IMR-90 (cell line): ENCODE results near the gene PERM1. TPM values are rescaled to one million over a fixed set of nuclear protein-coding genes. Genes with fewer than 3 reads are reported as not detected.

Experiments used
- ATAC-seq: fragments of 200-7000 bp; cut with Tn5 transposase; 2 replicates; pipeline ENCODE4 v1.9.1; 2020; ENCODE audit warnings: low read depth, mild to moderate bottlenecking, moderate library complexity
- BruUV-seq: library from RNA; stranded (reverse); fragments of 400-500 nt; replicated peaks from 2 replicates; lab custom pipeline; 2021; lab: Mats Ljungman, UMichigan
- CTCF ChIA-PET: fragments of 300-600 bp; formaldehyde crosslinking; extraction: SDS; loops from one replicate; lab custom pipeline; 2021; ENCODE audit warnings: antibody characterized with exemption; lab: Yijun Ruan, JAX
- POLR2A ChIA-PET: fragments of 300-600 bp; sonication (Branson Sonifier 250); formaldehyde crosslinking; loops from one replicate; lab custom pipeline; 2022; ENCODE audit warnings: antibody characterized with exemption; ENCODE audit not compliant: unreplicated experiment; lab: Charles Lee
- DNase-seq: peaks from one replicate; pipeline ENCODE4 v3.0.0; 2013
- H2AFZ ChIP-seq: replicated peaks from 2 replicates; pipeline ENCODE3; 2013; ENCODE audit warnings: low read length, mild to moderate bottlenecking; ENCODE audit not compliant: poor library complexity
- H2AK5ac ChIP-seq: 2 replicates; pipeline ENCODE4 v1.6.1; 2013; ENCODE audit warnings: low read depth, low read length, inconsistent platforms
- H2AK9ac ChIP-seq: replicated peaks from 2 replicates; pipeline ENCODE3; 2013; ENCODE audit warnings: mild to moderate bottlenecking, low read depth, low read length, moderate library complexity; ENCODE audit not compliant: poor library complexity
- H2BK120ac ChIP-seq: 2 replicates; pipeline ENCODE4 v1.6.1; 2013; ENCODE audit warnings: low read depth, low read length, inconsistent platforms
- H2BK15ac ChIP-seq: 3 replicates; pipeline ENCODE4 v1.6.1; 2013; ENCODE audit warnings: low read depth, low read length, inconsistent platforms
- H2BK20ac ChIP-seq: 2 replicates; pipeline ENCODE4 v1.6.1; 2013; ENCODE audit warnings: low read depth, mild to moderate bottlenecking, inconsistent platforms, low read length, moderate library complexity
- H2BK5ac ChIP-seq: 2 replicates; pipeline ENCODE4 v1.6.1; 2013; ENCODE audit warnings: mild to moderate bottlenecking, low read depth, low read length, inconsistent platforms; ENCODE audit not compliant: poor library complexity, severe bottlenecking
- H3K14ac ChIP-seq: replicated peaks from 2 replicates; pipeline ENCODE4 v1.6.1; 2013; ENCODE audit warnings: low read depth, low read length, inconsistent platforms
- H3K18ac ChIP-seq: 2 replicates; pipeline ENCODE4 v1.6.1; 2013; ENCODE audit warnings: low read depth, low read length, control low read depth
- H3K23ac ChIP-seq: 2 replicates; pipeline ENCODE4 v1.6.1; 2013; ENCODE audit warnings: low read depth, low read length, inconsistent platforms
- H3K27ac ChIP-seq: 2 replicates; pipeline ENCODE4 v1.5.1; 2013; ENCODE audit warnings: mild to moderate bottlenecking, control low read depth, low read length; ENCODE audit not compliant: insufficient read depth
- H3K27me3 ChIP-seq: 2 replicates; pipeline ENCODE4 v1.6.1; 2013; ENCODE audit warnings: low read length; ENCODE audit not compliant: control insufficient read depth, insufficient read depth
- H3K36me3 ChIP-seq: 2 replicates; pipeline ENCODE4 v1.6.1; 2013; ENCODE audit warnings: low read length, mixed read lengths; ENCODE audit not compliant: control insufficient read depth, insufficient read depth
- H3K4ac ChIP-seq: 2 replicates; pipeline ENCODE4 v1.6.1; 2013; ENCODE audit warnings: low read depth, low read length, inconsistent platforms
- H3K4me1 ChIP-seq: 2 replicates; pipeline ENCODE4 v1.6.1; 2013; ENCODE audit warnings: low read length, mixed read lengths; ENCODE audit not compliant: control insufficient read depth, insufficient read depth
- H3K4me2 ChIP-seq: 2 replicates; pipeline ENCODE4 v1.6.1; 2013; ENCODE audit warnings: low read depth, mild to moderate bottlenecking, control low read depth, low read length, moderate library complexity
- H3K4me3 ChIP-seq: 2 replicates; pipeline ENCODE4 v1.5.1; 2013; ENCODE audit warnings: low read depth, mild to moderate bottlenecking, control low read depth, low read length, moderate library complexity; ENCODE audit not compliant: insufficient read depth
- H3K56ac ChIP-seq: 2 replicates; pipeline ENCODE4 v1.6.1; 2013; ENCODE audit warnings: low read length, inconsistent platforms; ENCODE audit not compliant: insufficient read depth; ENCODE audit errors: extremely low read depth
- H3K79me1 ChIP-seq, 2 experiments: 2 replicates each; pipeline ENCODE4 v1.6.1; 2013; ENCODE audit warnings: low read length in 2 of 2, inconsistent platforms in 1 of 2, low read depth in 1 of 2
- H3K9ac ChIP-seq: 2 replicates; pipeline ENCODE4 v1.6.1; 2013; ENCODE audit warnings: low read depth, low read length, control low read depth
- H3K9me1 ChIP-seq: 2 replicates; pipeline ENCODE4 v1.6.1; 2013; ENCODE audit warnings: low read length, inconsistent platforms; ENCODE audit not compliant: insufficient read depth
- H3K9me3 ChIP-seq: 2 replicates; pipeline ENCODE4 v1.6.1; 2013; ENCODE audit warnings: low read length; ENCODE audit not compliant: control insufficient read depth, insufficient read depth
- H4K20me1 ChIP-seq: 2 replicates; pipeline ENCODE4 v1.6.1; 2013; ENCODE audit warnings: low read length, inconsistent platforms; ENCODE audit not compliant: insufficient read depth
- H4K5ac ChIP-seq: 2 replicates; pipeline ENCODE4 v1.6.1; 2013; ENCODE audit warnings: mild to moderate bottlenecking, low read depth, low read length, control low read depth
- H4K8ac ChIP-seq, 2 experiments: 2 replicates each; pipeline ENCODE4 v1.6.1; 2013; ENCODE audit warnings: low read depth in 2 of 2, low read length in 2 of 2, control low read depth in 1 of 2, inconsistent platforms in 1 of 2
- H4K91ac ChIP-seq: 2 replicates; pipeline ENCODE4 v1.6.1; 2013; ENCODE audit warnings: low read depth, low read length, inconsistent platforms; ENCODE audit not compliant: insufficient read depth
- BHLHE40 ChIP-seq: fragments of 150-350 bp; IDR thresholded peaks from 2 replicates; pipeline ENCODE4 v1.6.1; 2016; ENCODE audit warnings: mild to moderate bottlenecking, low read depth, low read length
- CEBPB ChIP-seq: IDR thresholded peaks from 2 replicates; pipeline ENCODE4 v1.6.1; 2012; ENCODE audit warnings: low read depth, low read length, improper control_type of control experiment
- CHD1 ChIP-seq: IDR thresholded peaks from 2 replicates; pipeline ENCODE4 v1.6.1; 2012; ENCODE audit warnings: low read depth, low read length, improper control_type of control experiment
- ELK1 ChIP-seq: fragments of 150-350 bp; IDR thresholded peaks from 2 replicates; pipeline ENCODE4 v1.6.1; 2016; ENCODE audit warnings: low read depth, mild to moderate bottlenecking, low read length, moderate library complexity, borderline replicate concordance
- FOS ChIP-seq: fragments of 150-350 bp; IDR thresholded peaks from 2 replicates; pipeline ENCODE4 v1.6.1; 2016; ENCODE audit warnings: low read depth, low read length
- MAFK ChIP-seq: IDR thresholded peaks from 2 replicates; pipeline ENCODE4 v1.6.1; 2012; ENCODE audit warnings: low read depth, low read length, improper control_type of control experiment
- MAZ ChIP-seq: IDR thresholded peaks from 2 replicates; pipeline ENCODE4 v1.6.1; 2012; ENCODE audit warnings: low read depth, mild to moderate bottlenecking, low read length, improper control_type of control experiment, moderate library complexity, borderline replicate concordance
- MXI1 ChIP-seq: IDR thresholded peaks from 2 replicates; pipeline ENCODE4 v1.6.1; 2012; ENCODE audit warnings: low read depth, mild to moderate bottlenecking, low read length, moderate library complexity, borderline replicate concordance
- POLR2A ChIP-seq: IDR thresholded peaks from 2 replicates; pipeline ENCODE4 v1.6.1; 2012; ENCODE audit warnings: mild to moderate bottlenecking, low read depth, low read length
- RAD21 ChIP-seq: IDR thresholded peaks from 2 replicates; pipeline ENCODE4 v1.6.1; 2012; ENCODE audit warnings: low read length, improper control_type of control experiment
- RCOR1 ChIP-seq: IDR thresholded peaks from 2 replicates; pipeline ENCODE4 v1.6.1; 2012; ENCODE audit warnings: mild to moderate bottlenecking, low read length, improper control_type of control experiment; ENCODE audit not compliant: insufficient replicate concordance
- SMC3 ChIP-seq: fragments of 150-350 bp; IDR thresholded peaks from 2 replicates; pipeline ENCODE4 v1.6.1; 2016; ENCODE audit warnings: low read depth, mild to moderate bottlenecking, antibody characterized with exemption, low read length, moderate library complexity
- USF2 ChIP-seq: fragments of 150-350 bp; IDR thresholded peaks from 2 replicates; pipeline ENCODE4 v1.6.1; 2017; ENCODE audit warnings: mild to moderate bottlenecking, antibody characterized with exemption, low read length, low read depth
- WGBS, 2 experiments: methylation state at CpG; one replicate each; pipeline versions ENCODE4 v1.1.5 to v1.1.7; 2013; ENCODE audit warnings: missing lambda C conversion rate in 2 of 2; ENCODE audit not compliant: insufficient read length in 1 of 2; ENCODE audit errors: extremely low coverage in 2 of 2; 5-methylcytosine and 5-hydroxymethylcytosine counted together
- dilution Hi-C: fragments of 300-500 bp; cut with HindIII; formaldehyde crosslinking; loops from one replicate; pipeline ENCODE4 v1.14.3; 2018; ENCODE audit warnings: low sequenced_read_pairs; ENCODE audit not compliant: unreplicated experiment
- in situ Hi-C: fragments of 300-500 bp; cut with MboI; formaldehyde crosslinking; loops from 3 replicates; pipeline ENCODE4 v1.14.3; 2019; ENCODE audit warnings: low sequenced_read_pairs, inconsistent platforms, mixed read lengths
- intact Hi-C: fragments of 100-400 bp; cut with micrococcal nuclease; formaldehyde crosslinking; loops from 2 replicates; pipeline ENCODE4 v1.10.0; 2022
- polyA plus RNA-seq, 3 experiments: library from polyadenylated mRNA; depleted of rRNA; stranded (reverse); fragments of >200 nt; gene quantifications; 2 replicates each; pipeline ENCODE4 v1.2.3, GENCODE V29; 2012; ENCODE audit warnings: low replicate concordance in 1 of 3
- total RNA-seq: library from RNA; depleted of rRNA; stranded (reverse); fragments of >200 nt; gene quantifications from 2 replicates; pipeline ENCODE4 v1.2.3, GENCODE V29; 2012

The PERM1 gene
- total and polyA plus RNA-seq, 2 of the 4 experiments (the other 2 are of a cell fraction), result not detected

- Histone ChIP-seq H3K9me1 (peaks cover 7% of the 10 kb centered on the region), H2AK9ac (peak overlapping the region; percentile 55), H3K4ac (no peak overlapping the region), H3K27me3 (no peaks in the 10 kb centered on the region), H2BK15ac (no peak overlapping the region), H2BK20ac (peak overlapping the region; percentile 3; the same call in 1 of the 2 replicates), H4K8ac (no peak overlapping the region), H3K9me3 (no peaks in the 10 kb centered on the region), H2AK5ac (no peak overlapping the region), H2AFZ (no peak overlapping the region), H3K4me3 (no peak overlapping the region), H2BK120ac (no peak overlapping the region), H3K4me1 (peaks cover 5% of the 10 kb centered on the region; the same call in 1 of the 2 replicates), H4K91ac (no peak overlapping the region), H2BK5ac (no peak overlapping the region), H3K23ac (no peak overlapping the region), H3K36me3 (peaks cover 85% of the 10 kb centered on the region), H3K14ac (no peak overlapping the region), H3K9ac (no peak overlapping the region), H4K5ac (no peak overlapping the region), H3K27ac (no peak overlapping the region), H3K18ac (no peak overlapping the region), H3K56ac (no peak overlapping the region), H3K4me2 (no peak overlapping the region), H3K79me1 (peaks cover 9 to 19% of the 10 kb centered on the region in 2 experiments), H4K20me1 (peaks cover 18% of the 10 kb centered on the region)
- DNase-seq (no peak), ATAC-seq (no peak)
- 94% methylated on average over 7 of the region's 9 CpGs; no CpG with 5 or more reads in 1 of the 2 experiments for WGBS, 2 experiments
- POLR2A ChIA-PET, result no interaction called here
- CTCF ChIA-PET, result no interaction called here
- intact Hi-C loops (no loop called here), dilution Hi-C loops (no loop called here), in situ Hi-C loops (no loop called here)
- BruUV-seq, result no TSS peak
- no peak for TF ChIP-seq POLR2A
- no peak for TF ChIP-seq CEBPB
- TF ChIP-seq MAFK, result no peak
- TF ChIP-seq BHLHE40, result no peak
- no peak for TF ChIP-seq USF2
- TF ChIP-seq MAZ, result no peak
- TF ChIP-seq CHD1, result no peak
- no peak for TF ChIP-seq ELK1
- TF ChIP-seq FOS, result no peak
- no peak for TF ChIP-seq RCOR1
- TF ChIP-seq MXI1, result no peak
- TF ChIP-seq RAD21, result no peak
- TF ChIP-seq SMC3, result no peak
These were observed 31.6 kb downstream of the PERM1 start for GRCh38 chr1:950268-950667.
